K562 (cell line): ENCODE measurements around the gene ADAMTS14. TPM values are rescaled to one million over a fixed set of nuclear protein-coding genes. Genes with fewer than 3 reads are reported as not detected.
A peak's percentile ranks its signal among the peaks of the same experiment; 100 is the strongest.

Source experiments
- CREB3 ChIP-seq: fragments of 450-650 bp; conservative IDR thresholded peaks from 2 replicates; pipeline ENCODE4 v1.6.1; 2016; ENCODE audit warnings: missing genetic modification characterization, low read depth, mild to moderate bottlenecking, missing compliant biosample characterization, moderate library complexity
- FUS ChIP-seq: fragments of 200-400 bp; formaldehyde crosslinking; optimal IDR thresholded peaks from 2 replicates; pipeline ENCODE3; 2017; ENCODE audit warnings: low read depth, low read length
- KLF1 ChIP-seq: fragments of 450-650 bp; IDR thresholded peaks from 2 replicates; pipeline ENCODE4 v1.6.1; 2016; ENCODE audit warnings: missing genetic modification characterization, missing compliant biosample characterization
- PHTF2 ChIP-seq: fragments of 250-450 bp; sonication (Bioruptor Pico); IDR thresholded peaks from 2 replicates; pipeline ENCODE4 v1.5.0; 2021; ENCODE audit warnings: mild to moderate bottlenecking
- PRDM10 ChIP-seq: fragments of 450-650 bp; IDR thresholded peaks from 2 replicates; pipeline ENCODE4 v1.6.1; 2018; ENCODE audit not compliant: partially characterized antibody
- PRPF4 ChIP-seq: fragments of 200-400 bp; formaldehyde crosslinking; IDR thresholded peaks from one replicate; pipeline ENCODE4 v1.6.1; 2017; ENCODE audit warnings: low read length, low read depth, mild to moderate bottlenecking; ENCODE audit not compliant: insufficient read depth, poor library complexity, severe bottlenecking
- REST ChIP-seq, 2 experiments: fragments of 450-650 bp; formaldehyde crosslinking in 1 of 2; IDR thresholded peaks; 2 replicates each; pipeline versions ENCODE4 v1.4.0 to v1.6.1; 2014 to 2020; ENCODE audit warnings: mild to moderate bottlenecking in 2 of 2, borderline replicate concordance in 1 of 2, low read depth in 1 of 2
- VEZF1 ChIP-seq: fragments of 200-800 bp; sonication (Bioruptor generic); IDR thresholded peaks from 2 replicates; pipeline ENCODE4 v1.6.1; 2017; ENCODE audit warnings: missing genetic modification characterization, missing compliant biosample characterization
- ZBTB34 ChIP-seq: fragments of 250-450 bp; sonication (Bioruptor Pico); IDR thresholded peaks from 2 replicates; pipeline ENCODE4 v1.8.0; 2021; ENCODE audit warnings: mild to moderate bottlenecking, moderate library complexity
- ZKSCAN1 ChIP-seq: fragments of 150-350 bp; IDR thresholded peaks from 2 replicates; pipeline ENCODE4 v1.6.1; 2016; ENCODE audit warnings: low read depth, low read length
- ZNF79 ChIP-seq: fragments of 250-450 bp; sonication (Bioruptor Pico); IDR thresholded peaks from 2 replicates; pipeline ENCODE4 v1.4.0; 2020; ENCODE audit warnings: low read depth, mild to moderate bottlenecking, moderate library complexity
- polyA plus RNA-seq, 8 experiments: library from polyadenylated mRNA; depleted of rRNA in 4 of 8; stranded (reverse) in 5 of 8; unstranded in 3 of 8; fragments of >200 nt; fragmentation: Nextera tagmentation in 2 of 8; fragmentation: Illumina TruSeq in 1 of 8; extraction: Ambion mirVana in 2 of 8; extraction: Trizol in 1 of 8; gene quantifications; 2 replicates each; pipeline versions ENCODE4 v1.2.1 to v1.2.3, GENCODE V29; 2011 to 2014; ENCODE audit warnings: inconsistent platforms in 1 of 8, missing spikeins in 1 of 8
- total RNA-seq, 7 experiments: library from RNA; depleted of rRNA in 6 of 7; stranded (reverse); fragments of >200 nt in 6 of 7; fragmentation: Illumina TruSeq in 2 of 7; extraction: Trizol in 2 of 7; gene quantifications; 2 replicates each; pipeline versions ENCODE4 v1.2.1 to v1.2.3, GENCODE V29; 2011 to 2021; ENCODE audit warnings: low replicate concordance in 1 of 7

ADAMTS14 gene
- total and polyA plus RNA-seq, 9 of the 15 experiments (the other 6 are each of a cell fraction or from before 2014, with no cell fraction given) = 0.04 to 37.4 (median 15.9) TPM

GRCh38 chr10:70649526-70649925 lies 22.8 kb upstream of the ADAMTS14 start (continued):
- peak; percentile 76; the same call in 1 of the 2 replicates for TF ChIP-seq CREB3 (tag)
- no peak for TF ChIP-seq ZKSCAN1
- TF ChIP-seq PRDM10 = no peak
- TF ChIP-seq ZBTB34 (CRISPR knock-in tag) = no peak
- TF ChIP-seq PRPF4 = no peak
- TF ChIP-seq ZNF79 = no peak
- no peak for TF ChIP-seq REST (IDR thresholded peaks at IDR 0.05; ENCODE audit: borderline replicate concordance)
- no peak for TF ChIP-seq REST (CRISPR knock-in tag; IDR thresholded peaks at IDR 0.05; ENCODE audit: low read depth)
- TF ChIP-seq FUS = no peak
- TF ChIP-seq VEZF1 (CRISPR knock-in tag) = peak; percentile 52
- TF ChIP-seq KLF1 = peak; percentile 95
- TF ChIP-seq PHTF2 (CRISPR knock-in tag) = no peak
